WTC11 (cell line): ENCODE results near the gene TTLL11.
"Not testable (repeated sequence)": the region's sequence is repeated elsewhere in the genome, so short reads cannot be mapped to it uniquely, and the experiment has no call there.

Experiments used
- CBFB ChIP-seq: sonication (generic); formaldehyde crosslinking; IDR thresholded peaks from 2 replicates; pipeline ENCODE4 v1.8.1; 2022; ENCODE audit warnings: mild to moderate bottlenecking, low read depth, missing genetic modification reagents
- CTCF ChIP-seq: fragments of 200-600 bp; IDR thresholded peaks from 2 replicates; pipeline ENCODE4 v1.8.0; 2022; ENCODE audit warnings: antibody characterized with exemption
- EMX1 ChIP-seq: fragments of 250-450 bp; sonication (Bioruptor Pico); IDR thresholded peaks from 2 replicates; pipeline ENCODE4 v1.8.0; 2021; ENCODE audit warnings: mild to moderate bottlenecking
- FOXK1 ChIP-seq: sonication (generic); formaldehyde crosslinking; IDR thresholded peaks from 2 replicates; pipeline ENCODE4 v1.8.0; 2022; ENCODE audit warnings: mild to moderate bottlenecking, moderate library complexity, missing genetic modification reagents
- JUN ChIP-seq: sonication (generic); formaldehyde crosslinking; IDR thresholded peaks from 2 replicates; pipeline ENCODE4 v1.8.0; 2023; ENCODE audit warnings: mild to moderate bottlenecking, missing genetic modification reagents
- KAT7 ChIP-seq: sonication (generic); formaldehyde crosslinking; IDR thresholded peaks from 2 replicates; pipeline ENCODE4 v1.8.1; 2023; ENCODE audit warnings: missing genetic modification reagents, mild to moderate bottlenecking, borderline replicate concordance
- NFE2L1 ChIP-seq: sonication (generic); formaldehyde crosslinking; IDR thresholded peaks from 2 replicates; pipeline ENCODE4 v1.8.1; 2023; ENCODE audit warnings: missing genetic modification reagents
- TP53 ChIP-seq: sonication (generic); formaldehyde crosslinking; IDR thresholded peaks from 2 replicates; pipeline ENCODE4 v1.8.1; 2023; ENCODE audit warnings: mild to moderate bottlenecking, missing genetic modification reagents
- USF1 ChIP-seq: sonication (generic); formaldehyde crosslinking; IDR thresholded peaks from 2 replicates; pipeline ENCODE4 v1.8.0; 2022; ENCODE audit warnings: mild to moderate bottlenecking, missing genetic modification reagents
- ZNF121 ChIP-seq: sonication (generic); formaldehyde crosslinking; IDR thresholded peaks from 2 replicates; pipeline ENCODE4 v1.8.0; 2023; ENCODE audit warnings: missing genetic modification reagents

- TF ChIP-seq CTCF; CBFB (CRISPR knock-in tag); KAT7 (CRISPR knock-in tag); JUN (CRISPR knock-in tag); USF1 (CRISPR knock-in tag); EMX1; NFE2L1 (CRISPR knock-in tag); ZNF121 (CRISPR knock-in tag); TP53; FOXK1 (CRISPR knock-in tag): not testable (repeated sequence)
These were observed 92.6 kb downstream of the TTLL11 start for GRCh38 chr9:122000526-122000925.
